OCI-LY7 (cell line): ENCODE results near the gene GRIK1. TPM values are rescaled to one million over a fixed set of nuclear protein-coding genes. Genes with fewer than 3 reads are reported as not detected.

Experiments used
- BruUV-seq: library from RNA; stranded (reverse); fragments of 400-500 nt; replicated peaks from 2 replicates; lab custom pipeline; 2021; lab: Mats Ljungman, UMichigan
- CTCF ChIA-PET: fragments of 300-600 bp; sonication (Branson Sonifier 250); formaldehyde crosslinking; loops from one replicate; lab custom pipeline; 2022; ENCODE audit warnings: antibody characterized with exemption; ENCODE audit not compliant: unreplicated experiment; lab: Charles Lee
- POLR2A ChIA-PET: fragments of 300-600 bp; sonication (Branson Sonifier 250); formaldehyde crosslinking; loops from one replicate; lab custom pipeline; 2022; ENCODE audit warnings: antibody characterized with exemption; lab: Charles Lee
- DNase-seq: peaks from one replicate; pipeline ENCODE4 v3.0.0-alpha.2; 2015; ENCODE audit warnings: low spot score
- H2AFZ ChIP-seq: fragments of 200-600 bp; sonication (generic), shearing (Covaris generic); 2 replicates; pipeline ENCODE4 v1.6.1; 2014; ENCODE audit warnings: mild to moderate bottlenecking, antibody characterized with exemption, low read length, moderate library complexity
- H3K27ac ChIP-seq: fragments of 200-600 bp; sonication (generic); 2 replicates; pipeline ENCODE4 v1.5.1; 2014; ENCODE audit warnings: mixed run types, low read depth, mild to moderate bottlenecking, moderate library complexity, low read length, inconsistent platforms; ENCODE audit not compliant: poor library complexity, severe bottlenecking
- H3K36me3 ChIP-seq: fragments of 200-600 bp; sonication (generic); 2 replicates; pipeline ENCODE4 v1.6.1; 2014; ENCODE audit warnings: mild to moderate bottlenecking, antibody characterized with exemption, low read length, moderate library complexity, mixed read lengths; ENCODE audit not compliant: insufficient read depth
- H3K4me1 ChIP-seq: fragments of 200-600 bp; sonication (generic); 2 replicates; pipeline ENCODE4 v1.5.1; 2014; ENCODE audit warnings: mild to moderate bottlenecking, low read length; ENCODE audit not compliant: insufficient read depth, poor library complexity, severe bottlenecking
- H3K4me2 ChIP-seq: fragments of 200-600 bp; sonication (generic); 2 replicates; pipeline ENCODE4 v1.6.1; 2014; ENCODE audit warnings: mild to moderate bottlenecking, low read length
- H3K4me3 ChIP-seq: fragments of 200-600 bp; sonication (generic); 2 replicates; pipeline ENCODE4 v1.5.1; 2014; ENCODE audit warnings: mild to moderate bottlenecking, low read depth, low read length; ENCODE audit not compliant: poor library complexity, severe bottlenecking
- H3K79me2 ChIP-seq: fragments of 200-600 bp; sonication (generic); 2 replicates; pipeline ENCODE4 v1.6.1; 2016; ENCODE audit warnings: low read depth, mild to moderate bottlenecking, low read length, moderate library complexity, mixed read lengths; ENCODE audit not compliant: insufficient read depth
- H3K9me2 ChIP-seq: fragments of 200-600 bp; sonication (generic); 2 replicates; pipeline ENCODE4 v1.6.1; 2016; ENCODE audit warnings: mild to moderate bottlenecking, low read length, mixed read lengths; ENCODE audit not compliant: insufficient read depth
- H3K9me3 ChIP-seq: fragments of 200-600 bp; sonication (generic); 2 replicates; pipeline ENCODE4 v1.6.1; 2014; ENCODE audit warnings: mild to moderate bottlenecking, mixed run types, low read length, mixed read lengths
- H4K20me1 ChIP-seq: fragments of 200-600 bp; sonication (generic); 2 replicates; pipeline ENCODE4 v1.6.1; 2014; ENCODE audit warnings: mild to moderate bottlenecking, antibody characterized with exemption, low read length, moderate library complexity, mixed read lengths; ENCODE audit not compliant: insufficient read depth
- CTCF ChIP-seq: fragments of 200-600 bp; sonication (generic); conservative IDR thresholded peaks from 2 replicates; pipeline ENCODE4 v1.5.1; 2014; ENCODE audit warnings: mild to moderate bottlenecking, antibody characterized with exemption, low read length, moderate library complexity, mixed read lengths
- EZH2phosphoT487 ChIP-seq: fragments of 200-600 bp; sonication (generic); IDR thresholded peaks from 2 replicates; pipeline ENCODE4 v1.6.1; 2018; ENCODE audit warnings: low read depth, borderline replicate concordance, mild to moderate bottlenecking, mixed run types, antibody characterized with exemption, low read length, moderate library complexity, mixed read lengths
- intact Hi-C: fragments of 100-400 bp; cut with micrococcal nuclease; formaldehyde crosslinking; loops from one replicate; pipeline ENCODE4 v1.10.0; 2022; ENCODE audit not compliant: unreplicated experiment
- total RNA-seq, 2 experiments: library from RNA; depleted of rRNA in 1 of 2; stranded (reverse); fragments of >200 nt in 1 of 2; shearing (Covaris generic) in 1 of 2; gene quantifications; 2 replicates each; pipeline ENCODE4 v1.2.3, GENCODE V29; 2014 to 2022

GRIK1 gene
- total RNA-seq, 2 experiments from 2014 or later = 4.1 TPM; not detected in 1

DNA sequence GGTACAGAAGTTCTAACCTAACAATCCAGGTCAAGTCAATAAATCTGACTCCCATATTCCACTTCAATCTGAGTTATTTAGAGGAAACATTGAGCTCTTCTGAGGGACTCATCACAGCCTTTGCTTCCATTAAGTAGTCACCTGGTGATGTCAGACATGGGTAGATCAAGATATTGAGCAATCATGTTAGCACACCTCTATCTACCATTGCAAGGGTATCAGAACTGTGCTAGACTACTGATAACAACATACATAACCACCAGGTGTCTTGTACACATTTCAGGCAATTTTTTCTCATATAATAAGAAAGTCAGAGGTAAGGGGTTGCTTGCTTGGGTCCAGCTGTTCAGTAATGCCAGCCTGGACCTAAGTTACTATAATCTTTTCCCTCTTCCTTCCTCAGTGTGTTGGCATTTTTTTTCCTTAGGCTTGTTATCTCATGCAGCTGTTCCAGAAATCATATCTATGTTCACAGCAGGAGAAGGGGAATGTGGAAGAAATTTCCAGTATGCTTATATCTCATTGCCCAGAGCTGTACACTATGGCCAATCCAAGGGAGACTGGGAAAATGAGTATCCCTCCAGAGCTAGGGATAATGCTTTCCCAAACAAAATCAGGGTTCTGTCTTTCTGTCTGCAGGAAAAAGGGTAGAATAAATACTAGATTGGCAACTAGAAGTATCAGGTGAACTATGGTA, 52.3 kb downstream of the GRIK1 start:
- H3K27ac ChIP-seq = no peak overlapping the region
- H3K4me2 ChIP-seq = no peak overlapping the region
- H3K79me2 ChIP-seq = no peaks in the 10 kb centered on the region
- no peaks in the 10 kb centered on the region for H4K20me1 ChIP-seq
- no TSS peak for BruUV-seq
- CTCF ChIA-PET = no interaction called here
- intact Hi-C loops = no loop called here
- no peak for TF ChIP-seq CTCF
- TF ChIP-seq EZH2phosphoT487 = no peak
- H3K4me3 ChIP-seq = no peak overlapping the region
- no peaks in the 10 kb centered on the region for H3K4me1 ChIP-seq
- POLR2A ChIA-PET = interaction anchor here (0.6 to 1.7 kb wide), 2 partner anchors 19 to 20 kb away, joined by 3 to 4 read pairs; no protein-coding TSS in a partner anchor
- H2AFZ ChIP-seq = no peak overlapping the region
- no peaks in the 10 kb centered on the region for H3K9me3 ChIP-seq
- no peaks in the 10 kb centered on the region for H3K9me2 ChIP-seq
- no peaks in the 10 kb centered on the region for H3K36me3 ChIP-seq
- DNase-seq = no peak

DNA sequence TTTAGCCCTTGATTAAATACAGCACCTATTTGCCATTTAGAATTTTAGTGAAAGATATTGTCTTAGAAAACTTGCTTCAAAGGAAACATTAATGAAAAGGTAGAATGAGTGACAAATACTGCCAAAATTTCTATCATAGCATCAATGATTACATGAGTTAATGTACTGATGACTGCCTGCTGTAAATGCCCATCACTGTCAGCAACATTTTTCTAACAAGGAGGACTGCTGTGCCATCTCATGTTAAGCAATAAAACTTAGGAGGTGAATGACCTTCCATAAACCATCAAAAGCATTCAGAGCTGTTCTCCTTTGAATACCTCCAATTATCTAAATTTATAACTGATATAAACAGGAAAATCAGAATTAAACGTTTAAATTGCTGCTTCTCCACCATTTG, 54.3 kb downstream of the GRIK1 start:
- BruUV-seq = no TSS peak
- Histone ChIP-seq H3K4me3 (no peak overlapping the region), H3K79me2 (no peaks in the 10 kb centered on the region), H4K20me1 (no peaks in the 10 kb centered on the region), H3K9me2 (no peaks in the 10 kb centered on the region), H3K27ac (no peak overlapping the region), H3K9me3 (no peaks in the 10 kb centered on the region), H3K4me2 (no peak overlapping the region), H3K36me3 (no peaks in the 10 kb centered on the region), H3K4me1 (no peaks in the 10 kb centered on the region), H2AFZ (no peak overlapping the region)
- intact Hi-C loops = no loop called here
- no peak for DNase-seq
- TF ChIP-seq EZH2phosphoT487 = no peak
- TF ChIP-seq CTCF = no peak
- ChIA-PET CTCF (no interaction called here), POLR2A (no interaction called here)

DNA sequence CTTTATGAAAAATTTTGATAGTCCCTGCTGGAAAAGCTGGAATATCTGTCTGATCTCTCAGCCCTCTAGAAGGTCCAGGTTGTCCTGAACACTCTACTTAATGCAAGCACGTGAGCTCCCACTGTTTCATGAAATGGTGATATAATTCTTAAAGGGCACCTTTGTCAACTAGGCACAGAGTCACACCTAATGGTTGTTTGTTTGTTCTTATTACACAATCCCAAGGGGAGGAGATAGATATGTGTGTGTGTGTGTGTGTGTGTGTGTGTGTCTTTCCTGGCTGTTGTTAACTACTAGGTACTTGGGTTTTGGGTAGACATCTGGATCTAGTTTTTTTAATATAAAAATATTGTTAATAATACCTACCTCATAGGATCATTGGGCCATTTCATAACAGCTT, 63.9 kb downstream of the GRIK1 start:
- H3K9me3 ChIP-seq = no peaks in the 10 kb centered on the region
- no peak overlapping the region for H3K27ac ChIP-seq
- POLR2A ChIA-PET = interaction anchor here (1.1 kb wide), 2 partner anchors 9 to 26 kb away, joined by 3 to 4 read pairs; no protein-coding TSS in a partner anchor
- no peak for DNase-seq
- H3K4me2 ChIP-seq = no peak overlapping the region
- H3K4me3 ChIP-seq = no peak overlapping the region
- TF ChIP-seq CTCF (no peak), EZH2phosphoT487 (no peak)
- BruUV-seq = no TSS peak
- intact Hi-C loops = no loop called here
- H2AFZ ChIP-seq = no peak overlapping the region
- no peaks in the 10 kb centered on the region for H3K79me2 ChIP-seq
- H4K20me1 ChIP-seq = no peaks in the 10 kb centered on the region
- no peaks in the 10 kb centered on the region for H3K9me2 ChIP-seq
- no peaks in the 10 kb centered on the region for H3K4me1 ChIP-seq
- no peaks in the 10 kb centered on the region for H3K36me3 ChIP-seq
- CTCF ChIA-PET = no interaction called here
